GM19455 (cell line): ENCODE measurements around the gene ZNF705A.
"Not testable (repeated sequence)": the region's sequence is repeated elsewhere in the genome, so short reads cannot be mapped to it uniquely, and the experiment has no call there.

Experiments
- ATAC-seq: cut with Tn5 transposase; IDR thresholded peaks from one replicate; pipeline ENCODE4 v1.9.1; 2021; ENCODE audit not compliant: unreplicated experiment

The ZNF705A gene

GRCh38 chr12:8183346-8183745 is 26.5 kb downstream of the ZNF705A start:
- ATAC-seq: not testable (repeated sequence)

- not testable (repeated sequence) for ATAC-seq
Observed at GRCh38 chr12:8184206-8184605, 27.4 kb downstream of the ZNF705A start.

- ATAC-seq: not testable (repeated sequence)
Observed at GRCh38 chr12:8188088-8188487, 31.3 kb downstream of the ZNF705A start.

- not testable (repeated sequence) for ATAC-seq
Observed at GRCh38 chr12:8197685-8198308, 41.0 kb downstream of the ZNF705A start.

GRCh38 chr12:8218711-8219382 is 62.0 kb downstream of the ZNF705A start:
- not testable (repeated sequence) for ATAC-seq

- not testable (repeated sequence) for ATAC-seq
Observed at GRCh38 chr12:8221375-8221774, 64.6 kb downstream of the ZNF705A start.

- not testable (repeated sequence) for ATAC-seq
Observed at GRCh38 chr12:8221844-8222243, 65.0 kb downstream of the ZNF705A start.

GRCh38 chr12:8222303-8222702 is 65.5 kb downstream of the ZNF705A start:
- ATAC-seq: not testable (repeated sequence)

- ATAC-seq: not testable (repeated sequence)
Observed at GRCh38 chr12:8223646-8224045, 66.8 kb downstream of the ZNF705A start.

- ATAC-seq: not testable (repeated sequence)
Observed at GRCh38 chr12:8224782-8225181, 68.0 kb downstream of the ZNF705A start.

GRCh38 chr12:8226355-8226754 is 69.5 kb downstream of the ZNF705A start:
- ATAC-seq: no peak

GRCh38 chr12:8226992-8227731 is 70.3 kb downstream of the ZNF705A start, which contains the start of gene FAM90A1:
FAM90A1 (minus strand) TSS chr12:8227618; CDS start chr12:8224832, 2,786 bp downstream.
- not testable (repeated sequence) for ATAC-seq

- ATAC-seq: not testable (repeated sequence)
Observed at GRCh38 chr12:8227732-8228077, 70.9 kb downstream of the ZNF705A start.

- not testable (repeated sequence) for ATAC-seq
Observed at GRCh38 chr12:8228607-8229006, 71.8 kb downstream of the ZNF705A start.

GRCh38 chr12:8229486-8229885 is 72.7 kb downstream of the ZNF705A start:
- not testable (repeated sequence) for ATAC-seq
